ENCODE results near the gene OR52I2.

- TF ChIP-seq CTCF (IDR thresholded peaks at IDR 0.05) (no peak), EP300 (IDR thresholded peaks at IDR 0.05) (no peak), POLR2AphosphoS5 (IDR thresholded peaks at IDR 0.05) (no peak), POLR2A (IDR thresholded peaks at IDR 0.05; ENCODE audit: low read depth) (no peak)
Measured at GRCh38 chr11:4581443-4581842, at the start of gene OR52I2.

Measured in esophagus muscularis mucosa (tissue), 4 donors.